Stimulated activated CD8-positive, alpha-beta memory T cell treated with anti-CD3 and anti-CD28 coated beads, Interleukin-7, amount 100 ng/mL, for 1 hour (primary cell): ENCODE data around the gene DCTN5.
"Not testable (repeated sequence)": the region's sequence is repeated elsewhere in the genome, so short reads cannot be mapped to it uniquely, and the experiment has no call there.

Experiments
- DNase-seq, 2 donors: peaks; one replicate each; pipeline ENCODE4 v3.0.0-alpha.2; 2020; ENCODE audit warnings: low read depth in 2 of 2

DCTN5 gene

GRCh38 chr16:23694265-23694643, 53.0 kb downstream of the DCTN5 start:
- no peak for DNase-seq

DNA sequence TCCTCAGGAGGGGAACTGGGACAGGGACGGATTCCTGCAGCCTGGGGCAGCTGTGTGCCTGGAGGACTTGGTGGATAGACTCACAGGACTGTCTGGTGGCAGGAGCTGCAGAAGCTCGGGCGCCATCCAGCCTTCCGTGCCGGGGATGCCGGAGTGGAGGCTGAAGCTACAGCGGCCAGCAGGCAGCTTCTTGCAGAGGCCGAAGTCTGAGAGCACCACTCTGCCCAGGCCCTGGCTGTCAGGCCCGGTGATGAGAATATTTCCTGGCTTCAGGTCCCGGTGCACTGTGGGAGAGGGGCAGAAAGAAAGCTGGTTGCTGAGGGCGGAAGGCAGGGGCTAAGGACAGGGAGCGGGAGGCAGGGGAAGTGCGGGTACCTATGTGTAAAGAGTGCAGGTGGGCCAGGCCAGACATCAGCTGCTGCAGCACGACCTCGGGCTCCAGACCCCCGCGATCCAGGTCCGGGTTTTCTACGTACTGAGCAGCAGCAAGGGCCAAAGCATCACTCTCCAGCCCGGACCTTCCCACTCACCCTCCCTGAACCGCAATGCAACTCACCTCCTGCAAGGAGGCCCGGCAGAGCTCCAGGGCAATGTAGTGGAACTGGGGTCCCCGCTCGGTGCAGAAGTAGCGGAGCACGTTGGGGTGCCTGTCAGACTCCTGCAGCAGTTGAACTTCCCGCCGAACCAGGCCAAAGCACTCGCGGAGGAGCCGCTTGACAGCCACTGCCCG, 53.5 kb downstream of the DCTN5 start:
- DNase-seq, result no peak

DNA sequence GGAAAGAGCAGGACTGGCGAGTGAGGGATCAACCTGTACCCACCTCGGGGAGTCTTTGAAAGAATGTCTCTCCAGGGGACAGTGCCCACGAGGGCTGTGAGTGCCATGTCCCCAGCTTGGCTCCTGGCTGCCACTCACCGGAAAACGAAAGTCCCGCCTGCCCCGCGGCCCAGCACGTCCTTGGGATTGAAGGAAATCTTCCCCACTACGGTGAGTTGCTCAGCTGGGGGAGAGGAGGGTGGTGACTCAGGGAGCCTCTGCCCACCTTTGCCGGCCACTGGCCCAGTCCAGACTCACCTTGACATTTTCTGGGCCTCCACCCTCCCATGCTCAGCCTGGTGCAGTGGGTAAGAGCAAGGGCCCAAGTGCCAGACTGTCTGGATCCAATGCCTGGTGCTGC, 54.5 kb downstream of the DCTN5 start:
- DNase-seq, result no peak

GRCh38 chr16:23699100-23699499, 57.8 kb downstream of the DCTN5 start:
- no peak for DNase-seq

- no peak for DNase-seq
Observed at GRCh38 chr16:23700093-23700492, 58.8 kb downstream of the DCTN5 start.

- DNase-seq, result no peak
Observed at GRCh38 chr16:23700509-23700908, 59.2 kb downstream of the DCTN5 start.

- no peak for DNase-seq
Observed at GRCh38 chr16:23701045-23701444, 59.8 kb downstream of the DCTN5 start.

GRCh38 chr16:23702951-23703350, 61.7 kb downstream of the DCTN5 start:
- DNase-seq, result no peak

DNA sequence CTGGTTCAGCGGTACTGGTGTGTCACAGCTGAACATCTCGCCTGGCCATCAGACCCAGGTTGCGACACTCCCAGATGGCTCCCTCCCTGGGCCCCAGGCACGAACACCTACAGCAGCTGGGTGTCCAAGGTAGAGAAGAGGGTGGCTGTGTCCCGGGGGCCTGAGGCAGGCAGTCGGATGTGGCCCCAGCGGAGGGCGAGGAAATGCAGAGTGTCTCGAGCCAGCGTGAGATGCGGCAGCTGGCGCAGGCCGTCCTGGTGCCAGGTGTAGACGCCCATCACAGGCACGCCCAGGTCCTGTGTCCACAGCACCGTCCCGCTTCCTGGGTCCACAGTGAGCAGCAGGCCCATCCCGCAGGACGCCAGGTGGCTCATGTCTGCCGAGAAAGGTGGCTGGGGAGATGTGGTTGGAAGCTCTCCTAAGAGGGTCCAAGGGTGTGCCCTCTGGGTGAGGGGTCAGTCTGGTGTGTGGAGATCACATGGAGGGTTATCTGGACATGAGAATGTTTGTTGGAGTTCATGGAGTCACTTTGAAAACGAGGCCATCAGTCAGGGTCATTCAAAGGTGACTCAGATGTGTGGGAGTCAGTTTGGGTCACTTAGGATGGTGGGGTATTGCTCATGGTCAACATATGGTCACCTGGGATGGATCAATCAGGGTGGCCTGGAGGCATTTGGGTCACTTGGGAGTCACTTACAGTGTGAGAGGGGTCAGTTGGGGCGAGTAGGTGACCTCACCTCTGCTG, 63.7 kb downstream of the DCTN5 start:
- DNase-seq, result no peak

DNA sequence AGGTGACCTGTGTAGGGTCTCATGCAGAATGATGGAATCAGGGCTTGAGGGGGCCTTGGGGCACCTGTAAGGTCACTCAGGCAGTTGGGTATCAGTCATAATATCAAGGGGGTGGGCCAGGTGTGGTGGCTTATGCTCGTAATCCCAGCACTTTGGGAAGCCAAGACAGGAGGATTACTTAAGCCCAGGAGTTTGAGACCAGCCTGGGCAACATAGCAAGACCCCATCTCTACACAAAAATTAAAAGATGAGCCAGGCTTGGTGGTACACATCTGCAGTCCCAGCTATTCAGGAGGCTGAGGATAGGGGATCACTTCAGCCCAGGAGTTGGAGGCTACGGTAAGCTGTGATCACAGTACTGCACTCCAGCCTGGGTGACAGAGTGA, 64.2 kb downstream of the DCTN5 start:
- DNase-seq, result no peak

DNA sequence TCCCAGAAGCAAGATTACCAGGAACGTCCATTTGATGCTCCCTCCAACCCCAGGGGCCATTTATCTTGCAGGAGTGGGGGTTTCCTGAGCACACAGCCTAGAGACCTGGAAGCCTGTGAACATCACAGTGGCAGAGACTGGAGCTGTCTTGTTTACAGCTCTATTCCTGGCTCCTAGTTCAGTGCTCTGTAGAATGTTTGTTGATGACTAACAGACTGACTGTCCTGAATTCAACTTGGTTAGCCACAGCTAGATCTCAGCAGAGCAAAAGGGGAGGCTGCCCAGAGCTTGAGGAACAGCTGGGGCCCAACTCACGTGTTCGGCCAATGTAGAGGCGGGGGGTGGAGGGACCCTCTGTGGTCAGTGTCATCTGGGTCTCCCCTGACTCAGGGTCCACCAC, 65.2 kb downstream of the DCTN5 start:
- no peak for DNase-seq

DNA sequence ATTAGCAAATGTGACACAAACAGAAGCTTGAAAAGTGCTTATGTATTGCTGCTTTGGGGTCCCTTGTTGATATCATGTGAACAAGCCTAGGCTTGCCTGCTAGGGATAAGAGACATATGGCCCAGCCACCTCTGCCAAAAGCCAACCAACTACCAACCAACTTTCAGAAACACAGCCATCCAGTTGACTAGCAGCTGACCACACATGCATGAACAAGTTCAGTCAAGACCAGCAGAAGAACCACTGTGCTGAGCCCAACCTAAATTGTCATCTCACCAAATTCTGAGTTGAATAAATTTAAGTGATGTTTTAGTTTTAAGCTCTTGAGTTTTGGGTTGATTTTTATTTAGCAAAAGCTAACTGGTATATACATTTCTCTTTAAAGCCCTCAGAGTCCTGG, 68.3 kb downstream of the DCTN5 start:
- no peak for DNase-seq

DNA sequence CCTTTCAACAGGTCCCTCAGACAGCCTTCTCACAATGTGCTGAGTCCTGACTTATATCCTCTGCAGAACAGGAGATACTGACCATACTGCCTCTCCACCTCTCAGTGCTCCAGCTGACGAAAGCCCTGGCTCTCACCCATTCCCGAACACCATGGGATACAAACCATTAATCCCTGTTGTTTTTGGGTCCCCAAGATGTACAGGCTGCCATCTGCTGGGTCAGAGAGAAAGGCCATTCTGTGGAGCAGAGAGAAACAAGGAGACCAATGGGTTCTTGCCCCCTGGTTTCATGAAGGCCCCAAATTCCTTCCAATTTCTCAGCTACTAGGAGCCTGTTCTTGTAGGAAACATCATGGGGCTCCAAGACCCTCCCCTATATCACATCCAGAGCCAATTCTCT, 68.7 kb downstream of the DCTN5 start:
- DNase-seq, result no peak

DNA sequence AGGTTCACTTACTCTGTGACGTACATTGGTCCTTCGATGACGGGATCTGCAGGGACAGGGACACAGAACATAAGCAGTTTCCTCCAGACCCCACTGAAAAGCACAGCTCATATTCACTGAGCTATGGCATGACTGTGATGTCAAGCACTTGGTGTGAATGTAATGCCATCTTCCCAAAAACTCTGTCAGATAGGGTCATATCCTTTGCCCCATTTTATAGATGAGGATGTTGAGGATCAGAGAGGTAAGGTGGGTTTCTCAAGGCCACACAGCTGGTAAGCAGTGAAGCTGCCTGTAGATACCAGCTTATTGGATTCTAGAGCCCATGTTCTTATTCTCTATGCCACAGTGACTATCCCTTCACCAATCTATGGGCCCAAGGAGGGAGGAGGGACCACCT, 69.2 kb downstream of the DCTN5 start:
- no peak for DNase-seq

DNA sequence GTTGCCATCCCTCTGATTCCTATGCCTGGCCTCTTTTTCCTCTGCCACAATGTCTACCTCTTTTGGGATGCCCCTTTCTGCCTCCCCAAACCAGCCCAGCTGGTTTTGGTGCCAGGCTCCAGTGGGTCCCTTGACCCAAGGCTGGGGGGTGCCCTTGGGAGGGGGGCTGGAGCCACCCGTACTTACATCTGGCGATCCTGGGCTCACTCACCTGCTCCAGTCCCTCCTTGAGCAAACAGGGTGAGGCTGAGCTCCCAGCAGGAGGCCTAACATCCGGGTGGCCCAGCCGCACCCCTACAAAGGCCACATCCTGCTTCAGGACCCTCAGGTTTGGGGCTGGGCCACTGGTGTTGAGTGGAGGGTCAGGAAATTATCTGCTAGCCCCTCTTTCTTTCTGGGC, 70.5 kb downstream of the DCTN5 start:
- no peak for DNase-seq

DNA sequence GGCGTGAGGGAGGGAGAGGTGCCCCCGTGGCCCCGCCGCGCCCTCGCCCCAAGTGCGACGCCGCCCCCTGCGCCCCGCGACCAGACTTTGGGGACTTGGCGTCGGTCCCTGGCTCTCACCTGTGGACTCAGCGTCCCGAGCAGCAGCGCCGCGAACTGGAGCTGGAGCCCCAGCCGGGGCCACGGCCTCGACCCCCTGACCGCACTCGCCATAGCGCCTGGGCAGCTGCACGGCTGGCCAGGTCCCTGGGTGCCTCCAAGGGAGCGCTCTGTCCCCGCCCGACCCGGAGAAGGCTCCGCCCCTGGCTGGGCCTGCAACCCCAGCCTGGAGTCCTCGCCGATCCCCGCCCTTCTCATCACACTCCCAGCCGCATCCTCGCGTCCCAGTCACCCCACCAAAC, 71.7 kb downstream of the DCTN5 start, which contains the start of gene ERN2:
TSS of gene ERN2 (minus strand) at position 247 of the 400 bp plus-strand sequence. CDS start at position 212, 35 bp downstream.
- no peak for DNase-seq

DNA sequence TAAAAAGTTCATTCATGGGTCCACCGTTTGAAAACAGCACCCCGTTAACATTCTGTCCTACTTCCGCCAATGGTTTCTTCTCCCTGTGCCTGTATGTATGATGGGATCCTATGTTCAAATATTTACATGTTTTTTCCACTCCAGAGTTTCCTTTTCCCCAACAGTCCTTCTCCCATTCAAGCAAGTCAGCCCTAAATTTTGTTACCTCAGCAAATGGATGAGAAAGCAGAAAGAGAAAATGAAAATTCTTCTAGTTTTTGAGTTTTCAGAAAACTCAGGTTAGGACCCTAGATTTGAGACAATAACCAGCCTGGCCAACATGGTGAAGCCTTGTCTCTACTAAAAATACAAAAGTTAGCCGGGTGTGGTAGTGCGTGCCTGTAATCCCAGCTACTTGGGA, 75.2 kb downstream of the DCTN5 start:
- no peak for DNase-seq

GRCh38 chr16:23722613-23723240, 81.5 kb downstream of the DCTN5 start:
- DNase-seq, result not testable (repeated sequence)

- DNase-seq, result no peak
Observed at GRCh38 chr16:23724096-23724784, 83.0 kb downstream of the DCTN5 start.

- no peak for DNase-seq
Observed at GRCh38 chr16:23724785-23725131, 83.5 kb downstream of the DCTN5 start.

- no peak for DNase-seq
Observed at GRCh38 chr16:23726710-23727109, 85.4 kb downstream of the DCTN5 start.
